GM19324 (cell line): ENCODE measurements around the gene LYZ.

Experiments used
- ATAC-seq: cut with Tn5 transposase; IDR thresholded peaks from one replicate; pipeline ENCODE4 v1.9.1; 2021; ENCODE audit warnings: mild to moderate bottlenecking, moderate library complexity; ENCODE audit not compliant: unreplicated experiment, low FRiP score

LYZ gene

GRCh38 chr12:69368171-69368570, 20.0 kb downstream of the LYZ start:
- no peak for ATAC-seq

GRCh38 chr12:69383074-69383473, 34.9 kb downstream of the LYZ start:
- ATAC-seq: no peak

- no peak for ATAC-seq
Measured at GRCh38 chr12:69385038-69385437, 36.9 kb downstream of the LYZ start.

- no peak for ATAC-seq
Measured at GRCh38 chr12:69386921-69387320, 38.7 kb downstream of the LYZ start.

GRCh38 chr12:69388371-69388770, 40.2 kb downstream of the LYZ start:
- no peak for ATAC-seq

- no peak for ATAC-seq
Measured at GRCh38 chr12:69389831-69390230, 41.6 kb downstream of the LYZ start.

GRCh38 chr12:69392179-69392928, 44.2 kb downstream of the LYZ start:
- no peak for ATAC-seq

GRCh38 chr12:69396041-69396440, 47.9 kb downstream of the LYZ start:
- ATAC-seq: no peak

GRCh38 chr12:69396963-69397362, 48.8 kb downstream of the LYZ start:
- no peak for ATAC-seq

GRCh38 chr12:69397978-69398377, 49.8 kb downstream of the LYZ start:
- no peak for ATAC-seq

GRCh38 chr12:69401940-69402339, 53.8 kb downstream of the LYZ start:
- ATAC-seq: no peak
